Loucy (cell line): ENCODE measurements around the gene CENPU.

Experiments used
- CTCF ChIP-seq: fragments of 200-600 bp; sonication (generic); conservative IDR thresholded peaks from 2 replicates; pipeline ENCODE4 v1.5.1; 2014; ENCODE audit warnings: mild to moderate bottlenecking, antibody characterized with exemption, low read length
- EZH2phosphoT487 ChIP-seq: fragments of 200-600 bp; IDR thresholded peaks from 2 replicates; pipeline ENCODE4 v1.6.1; 2018; ENCODE audit warnings: antibody characterized with exemption, mild to moderate bottlenecking, moderate library complexity, borderline replicate concordance

DNA sequence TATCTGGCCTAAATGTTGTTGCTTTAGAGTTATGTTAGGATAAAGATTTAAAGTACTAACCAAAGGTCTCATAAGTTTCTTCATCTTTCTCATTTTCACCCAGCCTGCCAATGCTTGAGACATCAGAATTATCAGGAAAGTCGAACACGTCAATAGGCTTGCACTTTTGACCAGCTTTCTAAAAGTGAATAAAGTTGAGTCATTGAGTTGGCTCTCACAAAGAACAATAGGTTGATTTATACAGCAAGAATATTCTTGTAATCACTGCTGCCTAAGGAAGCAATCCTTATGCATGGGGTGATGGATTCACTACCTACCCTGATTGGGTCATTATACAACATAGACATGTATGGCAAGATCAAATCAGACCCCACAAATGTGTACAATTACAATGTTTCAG, 5.0 kb downstream of the CENPU start:
- TF ChIP-seq CTCF: no peak
- TF ChIP-seq EZH2phosphoT487: no peak
